B cell (primary cell): ENCODE measurements around the gene MYO9B. TPM values are rescaled to one million over a fixed set of nuclear protein-coding genes. Genes with fewer than 3 reads are reported as not detected.

Source experiments
- ATAC-seq: fragments of 200-7000 bp; cut with Tn5 transposase; one replicate; pipeline ENCODE4 v1.10.0; 2021; ENCODE audit warnings: low read depth, mild to moderate bottlenecking, moderate number of reproducible peaks, moderate library complexity
- CTCF ChIA-PET: fragments of 350-600 bp; sonication (Branson Sonifier 250); formaldehyde crosslinking; loops from one replicate; lab custom pipeline; 2021; ENCODE audit warnings: antibody characterized with exemption, inconsistent platforms; lab: Charles Lee
- POLR2A ChIA-PET: fragments of 350-600 bp; sonication (Branson Sonifier 250); formaldehyde crosslinking; loops from one replicate; lab custom pipeline; 2021; ENCODE audit warnings: antibody characterized with exemption; lab: Charles Lee
- DNase-seq: peaks from one replicate; pipeline ENCODE4 v3.0.0; 2013
- H2AFZ ChIP-seq: 2 replicates; pipeline ENCODE4 v1.6.1; 2012; ENCODE audit warnings: mild to moderate bottlenecking, low read depth, low read length; ENCODE audit not compliant: insufficient read depth, poor library complexity, severe bottlenecking
- H3K27ac ChIP-seq, 2 donors: 1 replicate in 1 of 2; 2 replicates in 1 of 2; pipeline ENCODE4 v1.5.1; 2012 to 2013; ENCODE audit warnings: low read length in 2 of 2, mild to moderate bottlenecking in 2 of 2, moderate library complexity in 1 of 2
- H3K27me3 ChIP-seq, 4 experiments: fragments of 200-600 bp in 1 of 4; sonication (generic) in 1 of 4; replicated peaks in 1 of 4; 1 replicate in 2 of 4; 2 replicates in 2 of 4; pipeline versions ENCODE4 v1.6.1 to v1.7.0; 2013 to 2016; ENCODE audit warnings: low read length in 3 of 4, mild to moderate bottlenecking in 2 of 4, mixed read lengths in 1 of 4, moderate library complexity in 1 of 4; ENCODE audit not compliant: insufficient read depth in 4 of 4, control insufficient read depth in 3 of 4; ENCODE audit errors: control extremely low read depth in 1 of 4
- H3K36me3 ChIP-seq, 2 experiments: replicated peaks in 1 of 2; 1 replicate in 1 of 2; 2 replicates in 1 of 2; pipeline versions ENCODE4 v1.6.1 to v1.7.1; 2013; ENCODE audit warnings: low read length in 1 of 2; ENCODE audit not compliant: insufficient read depth in 2 of 2, control insufficient read depth in 1 of 2; ENCODE audit errors: control extremely low read depth in 1 of 2, extremely low read depth in 1 of 2
- H3K4me1 ChIP-seq, 2 donors: fragments of 200-600 bp in 1 of 2; sonication (generic) in 1 of 2; 1 replicate in 1 of 2; 2 replicates in 1 of 2; pipeline versions ENCODE4 v1.5.1 to v1.6.1; 2013 to 2017; ENCODE audit warnings: low read length in 2 of 2; ENCODE audit not compliant: control insufficient read depth in 2 of 2, insufficient read depth in 2 of 2
- H3K4me2 ChIP-seq: replicated peaks from 2 replicates; pipeline ENCODE3; 2012; ENCODE audit warnings: mild to moderate bottlenecking, low read depth, low read length; ENCODE audit not compliant: poor library complexity, severe bottlenecking
- H3K4me3 ChIP-seq, 5 experiments: fragments of 200-600 bp in 1 of 5; sonication (generic) in 1 of 5; 1 replicate in 3 of 5; 2 replicates in 2 of 5; pipeline versions ENCODE4 v1.5.1 to v1.7.0; 2011 to 2016; ENCODE audit warnings: low read length in 4 of 5, mild to moderate bottlenecking in 4 of 5, low read depth in 2 of 5, control low read depth in 1 of 5, moderate library complexity in 1 of 5; ENCODE audit not compliant: insufficient read depth in 1 of 5; ENCODE audit errors: control extremely low read depth in 1 of 5, extremely low read depth in 1 of 5
- H3K79me2 ChIP-seq: fragments of 200-600 bp; sonication (generic); one replicate; pipeline ENCODE4 v1.6.0; 2016; ENCODE audit warnings: low read length; ENCODE audit not compliant: control insufficient read depth, insufficient read depth
- H3K9ac ChIP-seq: fragments of 200-600 bp; sonication (generic); 2 replicates; pipeline ENCODE4 v1.6.1; 2017; ENCODE audit warnings: mild to moderate bottlenecking, low read length, moderate library complexity
- H3K9me3 ChIP-seq, 3 donors: one replicate each; pipeline versions ENCODE4 v1.6.1 to v1.7.1; 2013; ENCODE audit warnings: low read length in 2 of 3; ENCODE audit not compliant: control insufficient read depth in 2 of 3, insufficient read depth in 1 of 3; ENCODE audit errors: control extremely low read depth in 1 of 3
- H4K20me1 ChIP-seq: 2 replicates; pipeline ENCODE4 v1.6.0; 2012; ENCODE audit warnings: mild to moderate bottlenecking, low read length; ENCODE audit not compliant: insufficient read depth, control insufficient read depth, poor library complexity, severe bottlenecking
- H3K27ac Mint-ChIP-seq: one replicate; pipeline ENCODE4 v1.8.0; 2021; ENCODE audit warnings: mixed read lengths
- H3K27me3 Mint-ChIP-seq: one replicate; pipeline ENCODE4 v1.8.0; 2021; ENCODE audit warnings: mixed read lengths
- H3K4me1 Mint-ChIP-seq: one replicate; pipeline ENCODE4 v1.8.0; 2021; ENCODE audit warnings: mixed read lengths
- H3K4me3 Mint-ChIP-seq: one replicate; pipeline ENCODE4 v1.8.0; 2021; ENCODE audit warnings: mixed read lengths
- H3K9me3 Mint-ChIP-seq: one replicate; pipeline ENCODE4 v1.8.0; 2022; ENCODE audit warnings: mixed read lengths; ENCODE audit not compliant: insufficient read depth
- CTCF ChIP-seq: fragments of 200-600 bp; IDR thresholded peaks from one replicate; pipeline ENCODE4 v1.8.0; 2022; ENCODE audit warnings: antibody characterized with exemption, mild to moderate bottlenecking
- EZH2 ChIP-seq: IDR thresholded peaks from 2 replicates; pipeline ENCODE4 v1.6.1; 2012; ENCODE audit warnings: borderline replicate concordance, low read depth, mild to moderate bottlenecking, moderate library complexity, low read length; ENCODE audit not compliant: insufficient read depth, poor library complexity, severe bottlenecking
- WGBS: methylation state at CpG from one replicate; pipeline ENCODE4 v1.1.5; 2013; ENCODE audit warnings: missing lambda C conversion rate; ENCODE audit not compliant: insufficient coverage; 5-methylcytosine and 5-hydroxymethylcytosine counted together
- intact Hi-C: fragments of 100-400 bp; cut with micrococcal nuclease; formaldehyde crosslinking; loops from one replicate; pipeline ENCODE4 v1.10.0; 2022
- polyA plus RNA-seq: library from polyadenylated mRNA; depleted of rRNA; stranded (reverse); fragments of >200 nt; gene quantifications from 2 replicates; pipeline ENCODE4 v1.2.3, GENCODE V29; 2012
- total RNA-seq, 2 donors: library from RNA; stranded (reverse); fragments of 120-200 nt in 1 of 2; gene quantifications; 1 replicate in 1 of 2; 2 replicates in 1 of 2; pipeline versions ENCODE4 v1.2.3 to v1.2.4, GENCODE V29; 2013 to 2022

The MYO9B gene
- total and polyA plus RNA-seq, 2 donors (not counting 1 experiment from before 2014, with no cell fraction given) = 256 to 273 TPM

GRCh38 chr19:17237747-17238706 is 162.4 kb downstream of the MYO9B start:
- intact Hi-C loops = no loop called here
- H3K4me3 ChIP-seq = no peak overlapping the region
- no peak overlapping the region for H2AFZ ChIP-seq
- ATAC-seq (no peak), DNase-seq (no peak)
- peaks cover 15% of the 10 kb centered on the region for H3K4me1 Mint-ChIP-seq
- no peak overlapping the region for H3K9ac ChIP-seq
- H3K9me3 ChIP-seq = peaks cover 0 to 5% (median 0%) of the 10 kb centered on the region in 3 donors
- no peak overlapping the region for H3K27ac Mint-ChIP-seq
- no peaks in the 10 kb centered on the region for H3K36me3 ChIP-seq
- CTCF ChIA-PET = interaction anchor here (0.8 to 1.5 kb wide), 3 partner anchors 22 to 54 kb away, joined by 3 to 5 read pairs (median 5); no protein-coding TSS in a partner anchor
- no peak overlapping the region for H3K27ac ChIP-seq
- no peak overlapping the region for H3K4me2 ChIP-seq
- TF ChIP-seq EZH2 (no peak), CTCF (no peak)
- H3K79me2 ChIP-seq = peaks cover 7% of the 10 kb centered on the region
- H4K20me1 ChIP-seq = no peaks in the 10 kb centered on the region
- no peaks in the 10 kb centered on the region for H3K9me3 Mint-ChIP-seq
- no peaks in the 10 kb centered on the region for H3K27me3 ChIP-seq
- peaks cover 8 to 19% of the 10 kb centered on the region in 2 donors for H3K4me1 ChIP-seq
- POLR2A ChIA-PET = interaction anchor here (0.5 to 1.1 kb wide), 3 partner anchors 12 to 283 kb away, joined by 3 read pairs; partner anchors contain the start of gene OCEL1
- WGBS = 100% methylated on average over 7 of the region's 13 CpGs
- peak overlapping the region; percentile 37 for H3K4me3 Mint-ChIP-seq
- no peaks in the 10 kb centered on the region for H3K27me3 Mint-ChIP-seq
